Endothelial cell of umbilical vein (primary cell): ENCODE results near the gene CYP27A1. TPM values are rescaled to one million over a fixed set of nuclear protein-coding genes. Genes with fewer than 3 reads are reported as not detected.

Source experiments
- BruUV-seq: library from RNA; stranded (reverse); fragments of 400-500 nt; replicated peaks from 2 replicates; lab custom pipeline; 2021; lab: Mats Ljungman, UMichigan
- CTCF ChIA-PET: fragments of 300-600, 350-600 bp; sonication (Branson Sonifier 250); formaldehyde crosslinking; loops from one replicate; lab custom pipeline; 2021; ENCODE audit warnings: antibody characterized with exemption, inconsistent platforms; lab: Charles Lee
- POLR2A ChIA-PET: fragments of 300-600, 350-600 bp; sonication (Branson Sonifier 250); formaldehyde crosslinking; loops from one replicate; lab custom pipeline; 2021; ENCODE audit warnings: antibody characterized with exemption, inconsistent platforms; lab: Charles Lee
- DNase-seq: peaks from one replicate; pipeline ENCODE4 v3.0.0-alpha.2; 2011; ENCODE audit warnings: low read depth, low spot score
- FAIRE-seq: peaks from 2 replicates; lab custom pipeline; 2011; peaks lifted over from hg19 to GRCh38; lab: Jason Lieb, UNC
- H2AFZ ChIP-seq: 2 replicates; pipeline ENCODE4 v1.6.0; 2012; ENCODE audit warnings: low read depth, low read length, control low read depth, inconsistent platforms
- H3K27ac ChIP-seq: 2 replicates; pipeline ENCODE4 v1.5.1; 2011; ENCODE audit warnings: low read depth, mild to moderate bottlenecking, control low read depth, low read length, moderate library complexity; ENCODE audit not compliant: insufficient read depth
- H3K27me3 ChIP-seq, 2 experiments: 2 replicates each; pipeline versions ENCODE4 v1.6.0 to v1.6.1; 2011; ENCODE audit warnings: low read length in 2 of 2, mixed read lengths in 1 of 2; ENCODE audit not compliant: control insufficient read depth in 2 of 2, insufficient read depth in 2 of 2
- H3K36me3 ChIP-seq, 2 experiments: 2 replicates in 1 of 2; 3 replicates in 1 of 2; pipeline ENCODE4 v1.5.1; 2011; ENCODE audit warnings: low read length in 2 of 2, mild to moderate bottlenecking in 1 of 2, moderate library complexity in 1 of 2; ENCODE audit not compliant: control insufficient read depth in 2 of 2, insufficient read depth in 2 of 2; ENCODE audit errors: extremely low read depth in 1 of 2
- H3K4me1 ChIP-seq: 3 replicates; pipeline ENCODE4 v1.5.1; 2011; ENCODE audit warnings: mild to moderate bottlenecking, low read length; ENCODE audit not compliant: control insufficient read depth, insufficient read depth; ENCODE audit errors: extremely low read depth
- H3K4me2 ChIP-seq: 2 replicates; pipeline ENCODE4 v1.6.1; 2011; ENCODE audit warnings: low read length, control low read depth, mixed read lengths; ENCODE audit not compliant: insufficient read depth
- H3K4me3 ChIP-seq, 3 experiments: fragments of 200-600 bp in 1 of 3; sonication (generic), shearing (Covaris generic) in 1 of 3; replicated peaks in 1 of 3; 2 replicates each; pipeline ENCODE4 v1.5.1; 2011 to 2016; ENCODE audit warnings: control low read depth in 3 of 3, low read length in 3 of 3, mild to moderate bottlenecking in 2 of 3, inconsistent platforms in 1 of 3, low read depth in 1 of 3, moderate library complexity in 1 of 3; ENCODE audit not compliant: insufficient read depth in 1 of 3
- H3K79me2 ChIP-seq: 2 replicates; pipeline ENCODE4 v1.6.0; 2012; ENCODE audit warnings: low read length, inconsistent platforms; ENCODE audit not compliant: control insufficient read depth, insufficient read depth
- H3K9ac ChIP-seq: replicated peaks from 2 replicates; pipeline ENCODE3; 2011; ENCODE audit warnings: low read length, control low read depth; ENCODE audit not compliant: insufficient read depth; ENCODE audit errors: extremely low read depth
- H3K9me1 ChIP-seq: replicated peaks from 3 replicates; pipeline ENCODE4 v1.6.0; 2011; ENCODE audit warnings: mild to moderate bottlenecking, low read length; ENCODE audit not compliant: control insufficient read depth, insufficient read depth; ENCODE audit errors: extremely low read depth
- H3K9me3 ChIP-seq: replicated peaks from 2 replicates; pipeline ENCODE4 v1.5.1; 2012; ENCODE audit warnings: low read length, inconsistent platforms; ENCODE audit not compliant: control insufficient read depth, insufficient read depth
- H4K20me1 ChIP-seq: replicated peaks from 2 replicates; pipeline ENCODE3; 2011; ENCODE audit warnings: mild to moderate bottlenecking, low read length; ENCODE audit not compliant: control insufficient read depth, insufficient read depth; ENCODE audit errors: extremely low read depth
- CTCF ChIP-seq, 2 donors: IDR thresholded peaks; 1 replicate in 1 of 2; 2 replicates in 1 of 2; pipeline ENCODE4 v1.5.1; 2011; ENCODE audit warnings: low read length in 2 of 2, mild to moderate bottlenecking in 2 of 2, moderate library complexity in 2 of 2, control low read depth in 1 of 2, inconsistent platforms in 1 of 2, low read depth in 1 of 2; ENCODE audit not compliant: insufficient read depth in 1 of 2; ENCODE audit errors: extremely low read depth in 1 of 2
- FOS ChIP-seq: IDR thresholded peaks from 2 replicates; pipeline ENCODE4 v1.6.1; 2011; ENCODE audit warnings: mild to moderate bottlenecking, low read length, moderate library complexity, borderline replicate concordance; ENCODE audit not compliant: insufficient read depth
- GATA2 ChIP-seq: IDR thresholded peaks from 2 replicates; pipeline ENCODE4 v1.7.0; 2011; ENCODE audit warnings: low read depth, mild to moderate bottlenecking, moderate library complexity, mixed read lengths, low read length; ENCODE audit not compliant: insufficient read length, insufficient read depth
- JUN ChIP-seq: IDR thresholded peaks from 2 replicates; pipeline ENCODE4 v1.6.1; 2011; ENCODE audit warnings: borderline replicate concordance, low read depth; ENCODE audit not compliant: insufficient read length, insufficient read depth
- MYC ChIP-seq: IDR thresholded peaks from one replicate; pipeline ENCODE4 v1.6.1; 2011; ENCODE audit warnings: mild to moderate bottlenecking, low read depth, low read length
- POLR2A ChIP-seq: IDR thresholded peaks from 2 replicates; pipeline ENCODE4 v1.6.1; 2012; ENCODE audit warnings: low read depth, mild to moderate bottlenecking, control low read depth, low read length
- POLR2AphosphoS5 ChIP-seq: IDR thresholded peaks from 2 replicates; pipeline ENCODE4 v1.6.1; 2012; ENCODE audit warnings: low read depth, mild to moderate bottlenecking, control low read depth, low read length, moderate library complexity; ENCODE audit not compliant: insufficient read depth
- dilution Hi-C: fragments of 300-500 bp; cut with MboI; formaldehyde crosslinking; loops from one replicate; pipeline ENCODE4 v1.15.0; 2019; ENCODE audit warnings: low sequenced_read_pairs; ENCODE audit not compliant: extremely low pct_ligation_motif_present
- intact Hi-C: fragments of 100-400 bp; cut with micrococcal nuclease; formaldehyde crosslinking; loops from one replicate; pipeline ENCODE4 v1.10.0; 2022
- polyA plus RNA-seq, 4 experiments: library from polyadenylated mRNA; depleted of rRNA in 3 of 4; stranded (reverse) in 3 of 4; unstranded in 1 of 4; fragments of >200 nt; gene quantifications; 2 replicates each; pipeline versions ENCODE4 v1.2.1 to v1.2.3, GENCODE V29; 2011 to 2012; ENCODE audit warnings: missing spikeins in 1 of 4
- total RNA-seq: library from RNA; stranded (reverse); gene quantifications from 2 replicates; pipeline ENCODE4 v1.2.3, GENCODE V29; 2021

CYP27A1 gene
- total and polyA plus RNA-seq, 2 donors (not counting 3 experiments of a cell fraction or from before 2014, with no cell fraction given), result 15.1 to 34.9 TPM

GRCh38 chr2:218733171-218734021, 48.6 kb upstream of the CYP27A1 start:
- Histone ChIP-seq H3K4me3 (no peak overlapping the region), H3K27me3 (no peaks in the 10 kb centered on the region), H2AFZ (no peak overlapping the region), H3K9me1 (no peaks in the 10 kb centered on the region), H3K79me2 (peaks cover 41% of the 10 kb centered on the region), H3K27ac (no peak overlapping the region), H3K36me3 (peaks cover under 1 to 7% of the 10 kb centered on the region in 2 experiments), H3K4me1 (peaks cover 16% of the 10 kb centered on the region), H4K20me1 (no peaks in the 10 kb centered on the region), H3K9ac (no peak overlapping the region), H3K4me2 (no peak overlapping the region), H3K9me3 (no peaks in the 10 kb centered on the region)
- POLR2A ChIA-PET, result no interaction called here
- BruUV-seq, result no TSS peak
- CTCF ChIA-PET, result interaction anchor here (3.7 to 5.3 kb wide), 2 partner anchors 22 to 115 kb away, joined by 30 to 105 read pairs; partner anchors contain the start of gene TTLL4
- no peak for FAIRE-seq
- no peak for DNase-seq
- intact Hi-C loops (no loop called here), dilution Hi-C loops (no loop called here)
- no peak for TF ChIP-seq JUN
- TF ChIP-seq POLR2AphosphoS5, result no peak
- TF ChIP-seq MYC, result no peak
- no peak for TF ChIP-seq FOS
- no peak for TF ChIP-seq POLR2A
- TF ChIP-seq GATA2, result no peak
- TF ChIP-seq CTCF (IDR thresholded peaks at IDR 0.05; ENCODE audit: extremely low read depth in 1 of 2, insufficient read depth in 1 of 2, low read depth in 1 of 2, low read length in 2 of 2), result no peak
